GM10266 (cell line): ENCODE data around the gene GLYATL3.

ENCODE experiments used
- DNase-seq: peaks from one replicate; pipeline ENCODE4 v3.0.0; 2012; ENCODE audit errors: extremely low spot score
- TF ChIP-seq, protein P1 (sequence below): IDR thresholded peaks from 2 replicates; pipeline ENCODE4 v1.5.1; 2012; ENCODE audit warnings: mild to moderate bottlenecking, low read depth; ENCODE audit not compliant: control insufficient read depth, insufficient read depth; ENCODE audit errors: missing control alignments

GLYATL3 gene

DNA sequence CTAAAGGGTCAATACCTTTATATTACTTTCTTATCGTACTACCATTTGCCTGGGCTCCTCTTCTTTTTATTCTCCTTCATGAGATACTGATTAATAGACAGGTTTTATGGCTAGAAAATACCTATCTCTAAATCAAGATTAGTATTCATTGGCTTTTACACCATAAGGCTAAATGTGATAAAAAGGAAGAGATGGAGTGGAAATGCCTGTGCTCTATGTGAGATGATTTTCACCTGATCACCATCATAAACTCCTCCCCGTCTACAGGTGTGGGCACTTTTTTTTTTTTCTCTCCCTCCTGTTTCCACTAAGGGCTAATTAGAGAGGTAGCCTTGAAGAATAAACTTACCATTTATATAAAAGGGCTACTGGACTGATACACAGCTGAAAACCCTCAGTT lies at the start of gene GLYATL3:
GLYATL3 (plus strand) TSS at position 301 of the 400 bp plus-strand sequence. CDS start 12,068 bp downstream, outside the sequence.
- TF ChIP-seq, protein P1, sequence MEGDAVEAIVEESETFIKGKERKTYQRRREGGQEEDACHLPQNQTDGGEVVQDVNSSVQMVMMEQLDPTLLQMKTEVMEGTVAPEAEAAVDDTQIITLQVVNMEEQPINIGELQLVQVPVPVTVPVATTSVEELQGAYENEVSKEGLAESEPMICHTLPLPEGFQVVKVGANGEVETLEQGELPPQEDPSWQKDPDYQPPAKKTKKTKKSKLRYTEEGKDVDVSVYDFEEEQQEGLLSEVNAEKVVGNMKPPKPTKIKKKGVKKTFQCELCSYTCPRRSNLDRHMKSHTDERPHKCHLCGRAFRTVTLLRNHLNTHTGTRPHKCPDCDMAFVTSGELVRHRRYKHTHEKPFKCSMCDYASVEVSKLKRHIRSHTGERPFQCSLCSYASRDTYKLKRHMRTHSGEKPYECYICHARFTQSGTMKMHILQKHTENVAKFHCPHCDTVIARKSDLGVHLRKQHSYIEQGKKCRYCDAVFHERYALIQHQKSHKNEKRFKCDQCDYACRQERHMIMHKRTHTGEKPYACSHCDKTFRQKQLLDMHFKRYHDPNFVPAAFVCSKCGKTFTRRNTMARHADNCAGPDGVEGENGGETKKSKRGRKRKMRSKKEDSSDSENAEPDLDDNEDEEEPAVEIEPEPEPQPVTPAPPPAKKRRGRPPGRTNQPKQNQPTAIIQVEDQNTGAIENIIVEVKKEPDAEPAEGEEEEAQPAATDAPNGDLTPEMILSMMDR = no peak
- DNase-seq = no peak

DNA sequence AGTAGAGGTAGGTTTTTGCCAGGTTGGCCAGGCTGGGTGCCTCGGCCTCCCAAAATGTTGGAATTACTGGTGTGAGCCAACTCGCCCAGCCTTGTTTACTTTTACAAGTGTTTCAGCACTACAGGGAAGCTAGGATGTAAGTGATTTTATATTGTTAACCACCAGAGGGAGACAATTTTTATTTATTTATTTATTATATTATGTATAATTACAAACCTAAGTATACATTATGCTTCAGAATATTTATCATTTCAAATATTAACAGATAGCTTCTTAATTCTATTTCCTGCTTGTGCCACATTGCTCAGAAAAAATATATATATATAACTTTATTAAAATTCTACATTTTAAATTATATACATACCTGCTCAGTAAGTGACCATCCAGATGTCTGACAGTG lies 46.5 kb upstream of the GLYATL3 start:
- no peak for DNase-seq
- TF ChIP-seq, protein P1 = no peak

- TF ChIP-seq, protein P1 = no peak
- no peak for DNase-seq
These were observed 44.7 kb upstream of the GLYATL3 start for GRCh38 chr6:49454787-49455709.

- TF ChIP-seq, protein P1 = no peak
- no peak for DNase-seq
These were observed 42.0 kb upstream of the GLYATL3 start for GRCh38 chr6:49457771-49458170.

- no peak for DNase-seq
- TF ChIP-seq, protein P1 = no peak
These were observed 37.7 kb upstream of the GLYATL3 start for GRCh38 chr6:49462071-49462470.

- TF ChIP-seq, protein P1 = no peak
- DNase-seq = no peak
These were observed 37.2 kb upstream of the GLYATL3 start for GRCh38 chr6:49462599-49462926.

GRCh38 chr6:49462927-49463611 lies 36.7 kb upstream of the GLYATL3 start, which contains the start of the genes CENPQ and MMUT:
Gene CENPQ (plus strand): TSS chr6:49463370. CDS start chr6:49470177, 6,807 bp downstream.
Gene MMUT (minus strand): TSS chr6:49463253. CDS start chr6:49459466, 3,787 bp downstream.
- TF ChIP-seq, protein P1 = no peak
- DNase-seq = peak; percentile 88
